Upper lobe of left lung (tissue), 4 donors: ENCODE results near the gene VAT1L.

Experiments used
- POLR2A ChIP-seq, 4 donors: fragments of 450-650 bp; IDR thresholded peaks; one replicate each; pipeline ENCODE4 v1.5.1; 2016 to 2017; ENCODE audit warnings: antibody characterized with exemption in 4 of 4, mild to moderate bottlenecking in 2 of 4
- POLR2AphosphoS5 ChIP-seq, 2 donors: sonication (generic); formaldehyde crosslinking; IDR thresholded peaks; one replicate each; pipeline ENCODE4 v1.5.1; 2017; ENCODE audit warnings: antibody characterized with exemption in 2 of 2
- TF ChIP-seq, protein P1 (sequence below), 6 experiments: fragments of 450-650 bp in 4 of 6; fragments of 200-600 bp in 2 of 6; sonication (generic) in 2 of 6; IDR thresholded peaks; one replicate each; pipeline ENCODE4 v1.5.1; 2016 to 2019; ENCODE audit warnings: antibody characterized with exemption in 6 of 6

DNA sequence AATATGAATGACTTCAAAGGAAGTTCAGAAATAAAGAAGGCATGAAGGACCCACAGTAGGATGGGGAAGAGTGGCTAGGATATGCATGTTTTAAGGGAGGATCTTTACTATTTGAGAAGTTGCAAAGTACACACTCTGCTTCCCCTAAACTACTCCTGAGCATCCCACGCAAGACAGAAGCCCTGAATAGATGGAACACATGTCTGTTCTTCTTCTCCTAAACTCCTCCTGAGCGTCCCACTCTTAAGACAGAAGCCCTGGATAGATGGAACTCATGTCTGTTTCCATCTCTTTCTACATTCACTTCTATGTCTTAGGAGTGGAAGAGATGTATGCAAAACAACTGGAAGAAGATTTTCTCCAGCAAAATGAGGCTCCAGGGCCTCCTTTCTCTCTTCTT, 88.4 kb downstream of the VAT1L start:
- TF ChIP-seq POLR2A (IDR thresholded peaks at IDR 0.05) = no peak
- TF ChIP-seq, protein P1, sequence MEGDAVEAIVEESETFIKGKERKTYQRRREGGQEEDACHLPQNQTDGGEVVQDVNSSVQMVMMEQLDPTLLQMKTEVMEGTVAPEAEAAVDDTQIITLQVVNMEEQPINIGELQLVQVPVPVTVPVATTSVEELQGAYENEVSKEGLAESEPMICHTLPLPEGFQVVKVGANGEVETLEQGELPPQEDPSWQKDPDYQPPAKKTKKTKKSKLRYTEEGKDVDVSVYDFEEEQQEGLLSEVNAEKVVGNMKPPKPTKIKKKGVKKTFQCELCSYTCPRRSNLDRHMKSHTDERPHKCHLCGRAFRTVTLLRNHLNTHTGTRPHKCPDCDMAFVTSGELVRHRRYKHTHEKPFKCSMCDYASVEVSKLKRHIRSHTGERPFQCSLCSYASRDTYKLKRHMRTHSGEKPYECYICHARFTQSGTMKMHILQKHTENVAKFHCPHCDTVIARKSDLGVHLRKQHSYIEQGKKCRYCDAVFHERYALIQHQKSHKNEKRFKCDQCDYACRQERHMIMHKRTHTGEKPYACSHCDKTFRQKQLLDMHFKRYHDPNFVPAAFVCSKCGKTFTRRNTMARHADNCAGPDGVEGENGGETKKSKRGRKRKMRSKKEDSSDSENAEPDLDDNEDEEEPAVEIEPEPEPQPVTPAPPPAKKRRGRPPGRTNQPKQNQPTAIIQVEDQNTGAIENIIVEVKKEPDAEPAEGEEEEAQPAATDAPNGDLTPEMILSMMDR (IDR thresholded peaks at IDR 0.05) = no peak
- TF ChIP-seq POLR2AphosphoS5 (IDR thresholded peaks at IDR 0.05) = no peak
